Neural cell (in vitro differentiated cells): ENCODE measurements around the gene GNG3. TPM values are rescaled to one million over a fixed set of nuclear protein-coding genes. Genes with fewer than 3 reads are reported as not detected.

Experiments used
- H2AFZ ChIP-seq: fragments of 200-600, 300-800 bp; sonication (generic), shearing (Covaris generic); 2 replicates; pipeline ENCODE4 v1.6.0; 2014; ENCODE audit warnings: low read depth, mild to moderate bottlenecking, antibody characterized with exemption, low read length, moderate library complexity
- H3F3A ChIP-seq: fragments of 200-600 bp; shearing (Covaris generic); 2 replicates; pipeline ENCODE4 v1.6.1; 2016; ENCODE audit warnings: mild to moderate bottlenecking, moderate library complexity, mixed read lengths, antibody characterized with exemption, low read length; ENCODE audit not compliant: insufficient read depth, poor library complexity, severe bottlenecking
- H3K27ac ChIP-seq: fragments of 200-600, 300-800 bp; sonication (generic), shearing (Covaris generic); 2 replicates; pipeline ENCODE4 v1.5.1; 2014; ENCODE audit warnings: mild to moderate bottlenecking, low read length, moderate library complexity
- H3K27me3 ChIP-seq: fragments of 300-800, 200-600 bp; sonication (generic), shearing (Covaris generic); 2 replicates; pipeline ENCODE4 v1.6.0; 2014; ENCODE audit warnings: mild to moderate bottlenecking, low read depth, low read length, moderate library complexity; ENCODE audit not compliant: insufficient read depth
- H3K36me3 ChIP-seq: fragments of 300-800, 200-600 bp; sonication (generic), shearing (Covaris generic); 2 replicates; pipeline ENCODE4 v1.5.1; 2014; ENCODE audit warnings: mild to moderate bottlenecking, antibody characterized with exemption, low read length, moderate library complexity; ENCODE audit not compliant: insufficient read depth
- H3K4me2 ChIP-seq: fragments of 300-800, 200-600 bp; sonication (generic), shearing (Covaris generic); 2 replicates; pipeline ENCODE4 v1.6.0; 2014; ENCODE audit warnings: mild to moderate bottlenecking, low read length
- H3K4me3 ChIP-seq: fragments of 300-800, 200-600 bp; sonication (generic), shearing (Covaris generic); 2 replicates; pipeline ENCODE4 v1.5.1; 2014; ENCODE audit warnings: mild to moderate bottlenecking, low read length, moderate library complexity
- H3K79me2 ChIP-seq: fragments of 200-600 bp; shearing (Covaris generic); replicated peaks from 2 replicates; pipeline ENCODE4 v1.6.0; 2014; ENCODE audit warnings: mild to moderate bottlenecking, low read length, moderate library complexity; ENCODE audit not compliant: insufficient read depth
- H3K9ac ChIP-seq: fragments of 300-800, 200-600 bp; sonication (generic), shearing (Covaris generic); 2 replicates; pipeline ENCODE4 v1.6.1; 2016; ENCODE audit warnings: mild to moderate bottlenecking, low read length, mixed read lengths
- H3K9me2 ChIP-seq: fragments of 200-600 bp; shearing (Covaris generic); 2 replicates; pipeline ENCODE4 v1.6.1; 2016; ENCODE audit warnings: mild to moderate bottlenecking, low read length, mixed read lengths; ENCODE audit not compliant: insufficient read depth
- H3K9me3 ChIP-seq: fragments of 200-600, 300-800 bp; sonication (generic), shearing (Covaris generic); 2 replicates; pipeline ENCODE4 v1.6.1; 2016; ENCODE audit warnings: mild to moderate bottlenecking, mixed run types, low read length, moderate library complexity, mixed read lengths
- H4K20me1 ChIP-seq: fragments of 200-600 bp; shearing (Covaris generic); 2 replicates; pipeline ENCODE4 v1.6.1; 2016; ENCODE audit warnings: mild to moderate bottlenecking, mixed run types; ENCODE audit not compliant: insufficient read depth
- EP300 ChIP-seq: fragments of 450-650 bp; conservative IDR thresholded peaks from 2 replicates; pipeline ENCODE4 v1.6.1; 2014; ENCODE audit warnings: antibody characterized with exemption, mild to moderate bottlenecking, moderate library complexity; ENCODE audit not compliant: poor library complexity, severe bottlenecking
- EZH2 ChIP-seq: fragments of 200-600, 300-800 bp; shearing (Covaris generic), sonication (generic); IDR thresholded peaks from 2 replicates; pipeline ENCODE4 v1.6.1; 2014; ENCODE audit warnings: antibody characterized with exemption, low read length, borderline replicate concordance, mild to moderate bottlenecking; ENCODE audit not compliant: insufficient read depth, poor library complexity, severe bottlenecking
- MXI1 ChIP-seq: fragments of 450-650 bp; conservative IDR thresholded peaks from 2 replicates; pipeline ENCODE4 v1.6.1; 2014; ENCODE audit warnings: antibody characterized with exemption, mild to moderate bottlenecking; ENCODE audit not compliant: poor library complexity, severe bottlenecking
- POLR2AphosphoS5 ChIP-seq: IDR thresholded peaks from 2 replicates; pipeline ENCODE4 v1.6.1; 2012
- RAD21 ChIP-seq: fragments of 450-650 bp; conservative IDR thresholded peaks from 2 replicates; pipeline ENCODE4 v1.6.1; 2014; ENCODE audit warnings: antibody characterized with exemption, mild to moderate bottlenecking, moderate library complexity
- REST ChIP-seq: IDR thresholded peaks from 2 replicates; pipeline ENCODE4 v1.6.1; 2012; ENCODE audit warnings: borderline replicate concordance
- SMC3 ChIP-seq: fragments of 450-650 bp; conservative IDR thresholded peaks from 2 replicates; pipeline ENCODE4 v1.6.1; 2014; ENCODE audit warnings: antibody characterized with exemption, mild to moderate bottlenecking, moderate library complexity; ENCODE audit not compliant: poor library complexity
- TAF1 ChIP-seq: IDR thresholded peaks from 2 replicates; pipeline ENCODE4 v1.6.1; 2012; ENCODE audit warnings: low read depth
- polyA plus RNA-seq: library from polyadenylated mRNA; depleted of rRNA; stranded (reverse); fragments of >200 nt; gene quantifications from 2 replicates; pipeline ENCODE4 v1.2.3, GENCODE V29; 2014
- TF ChIP-seq, protein P1 (sequence below): fragments of 450-650 bp; IDR thresholded peaks from 2 replicates; pipeline ENCODE4 v1.5.1; 2014; ENCODE audit warnings: antibody characterized with exemption, mild to moderate bottlenecking, moderate library complexity; ENCODE audit not compliant: poor library complexity, severe bottlenecking

Gene GNG3
- polyA plus RNA-seq, 1 donor from 2014 or later = 121 TPM

DNA sequence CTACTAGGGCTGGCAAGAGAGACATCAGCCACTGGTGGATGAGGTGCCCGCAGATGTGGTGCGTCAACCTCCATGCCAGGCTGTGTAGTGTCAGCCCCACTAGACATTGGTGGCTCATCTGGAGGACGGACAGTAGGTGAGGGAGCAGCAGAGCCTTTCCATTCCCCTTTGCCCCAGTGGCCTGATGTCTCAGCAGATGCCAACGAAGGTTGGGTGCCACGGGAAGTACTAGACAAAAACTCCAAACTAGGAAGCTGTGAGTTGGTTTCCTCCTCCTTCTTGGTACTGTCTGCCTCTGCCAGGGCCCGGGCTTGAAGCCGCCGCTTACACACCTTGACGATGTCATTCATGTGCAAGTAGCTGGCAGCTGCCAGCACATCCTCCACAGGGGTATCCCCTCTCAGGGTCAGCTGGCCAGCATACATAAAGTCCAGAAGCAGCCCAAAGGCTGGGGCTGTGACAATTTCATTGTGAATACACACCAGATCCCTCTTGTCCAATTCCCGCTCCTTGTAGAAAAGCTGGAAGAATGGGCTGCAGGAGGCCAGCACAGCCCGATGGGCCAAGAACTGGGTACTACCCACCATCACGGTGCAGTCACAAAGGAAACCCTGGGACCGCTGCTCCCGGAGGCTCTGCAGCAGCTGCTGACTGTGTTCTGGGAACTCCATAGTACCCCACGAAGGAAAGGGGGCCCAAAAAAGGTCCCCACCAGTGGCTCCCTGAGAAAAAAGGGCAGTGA, 45.7 kb downstream of the GNG3 start:
- peak overlapping the region; percentile 92 for H3K9ac ChIP-seq

GRCh38 chr11:62753736-62754603, 46.5 kb downstream of the GNG3 start, which contains the start of gene ZBTB3:
TSS of gene ZBTB3 (minus strand) at chr11:62754160. CDS start at chr11:62753664, 496 bp downstream.
- H3K27me3 ChIP-seq = no peaks in the 10 kb centered on the region
- H3K36me3 ChIP-seq = no peaks in the 10 kb centered on the region
- H3K27ac ChIP-seq = peak within 1 kb of the TSS; percentile 95
- H3K9ac ChIP-seq = peak within 1 kb of the TSS; percentile 92
- no peaks in the 10 kb centered on the region for H3K9me3 ChIP-seq
- no peaks in the 10 kb centered on the region for H3F3A ChIP-seq
- H3K4me3 ChIP-seq = peak within 1 kb of the TSS; percentile 74
- no peak for TF ChIP-seq EP300
- TF ChIP-seq RAD21 = no peak
- peak; percentile 90 for TF ChIP-seq POLR2AphosphoS5
- peak; percentile 77 for TF ChIP-seq REST
- peak; percentile 73 for TF ChIP-seq MXI1
- TF ChIP-seq, protein P1, sequence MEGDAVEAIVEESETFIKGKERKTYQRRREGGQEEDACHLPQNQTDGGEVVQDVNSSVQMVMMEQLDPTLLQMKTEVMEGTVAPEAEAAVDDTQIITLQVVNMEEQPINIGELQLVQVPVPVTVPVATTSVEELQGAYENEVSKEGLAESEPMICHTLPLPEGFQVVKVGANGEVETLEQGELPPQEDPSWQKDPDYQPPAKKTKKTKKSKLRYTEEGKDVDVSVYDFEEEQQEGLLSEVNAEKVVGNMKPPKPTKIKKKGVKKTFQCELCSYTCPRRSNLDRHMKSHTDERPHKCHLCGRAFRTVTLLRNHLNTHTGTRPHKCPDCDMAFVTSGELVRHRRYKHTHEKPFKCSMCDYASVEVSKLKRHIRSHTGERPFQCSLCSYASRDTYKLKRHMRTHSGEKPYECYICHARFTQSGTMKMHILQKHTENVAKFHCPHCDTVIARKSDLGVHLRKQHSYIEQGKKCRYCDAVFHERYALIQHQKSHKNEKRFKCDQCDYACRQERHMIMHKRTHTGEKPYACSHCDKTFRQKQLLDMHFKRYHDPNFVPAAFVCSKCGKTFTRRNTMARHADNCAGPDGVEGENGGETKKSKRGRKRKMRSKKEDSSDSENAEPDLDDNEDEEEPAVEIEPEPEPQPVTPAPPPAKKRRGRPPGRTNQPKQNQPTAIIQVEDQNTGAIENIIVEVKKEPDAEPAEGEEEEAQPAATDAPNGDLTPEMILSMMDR = peak; percentile 39
- no peak for TF ChIP-seq TAF1
- no peak for TF ChIP-seq EZH2
- TF ChIP-seq SMC3 = peak; percentile 24
- H2AFZ ChIP-seq = peak within 1 kb of the TSS; percentile 96
- H3K9me2 ChIP-seq = no peaks in the 10 kb centered on the region
- H3K79me2 ChIP-seq = peaks cover 5% of the 10 kb centered on the region
- H4K20me1 ChIP-seq = no peaks in the 10 kb centered on the region
- H3K4me2 ChIP-seq = no peak within 1 kb of the TSS

More for the DNA sequence above, 45.7 kb downstream of the GNG3 start:
- no peak for TF ChIP-seq REST
- Histone ChIP-seq H3K9me3 (no peaks in the 10 kb centered on the region), H3K4me3 (peak overlapping the region; percentile 74), H3K9me2 (no peaks in the 10 kb centered on the region), H3K36me3 (no peaks in the 10 kb centered on the region), H3K79me2 (peaks cover 5% of the 10 kb centered on the region), H3K4me2 (no peak overlapping the region), H3F3A (no peaks in the 10 kb centered on the region), H4K20me1 (no peaks in the 10 kb centered on the region), H3K27me3 (no peaks in the 10 kb centered on the region), H3K27ac (peak overlapping the region; percentile 95), H2AFZ (peak overlapping the region; percentile 96)
